Right cardiac atrium (tissue), 5 donors: ENCODE results near the gene MAP2K5. TPM values are rescaled to one million over a fixed set of nuclear protein-coding genes. Genes with fewer than 3 reads are reported as not detected.
A peak's percentile ranks its signal among the peaks of the same experiment; 100 is the strongest.

Experiments used
- ATAC-seq, 2 donors: fragments of 200-7000 bp; cut with Tn5 transposase; one replicate each; pipeline versions ENCODE4 v1.8.0 to v1.9.1; 2020; ENCODE audit warnings: moderate library complexity in 2 of 2, mild to moderate bottlenecking in 1 of 2
- DNase-seq, 3 donors: peaks; one replicate each; pipeline ENCODE4 v3.0.0-alpha.2; 2020
- H3K27ac ChIP-seq: one replicate; pipeline ENCODE4 v1.5.1; 2013; ENCODE audit warnings: mild to moderate bottlenecking, low read length, control low read depth, moderate library complexity
- H3K27me3 ChIP-seq: one replicate; pipeline ENCODE4 v1.6.1; 2013; ENCODE audit not compliant: control insufficient read depth, insufficient read depth
- H3K4me1 ChIP-seq: one replicate; pipeline ENCODE4 v1.6.1; 2013; ENCODE audit warnings: low read length; ENCODE audit not compliant: control insufficient read depth, insufficient read depth
- H3K4me3 ChIP-seq: one replicate; pipeline ENCODE4 v1.5.1; 2013; ENCODE audit warnings: low read length, control low read depth
- H3K9me3 ChIP-seq: one replicate; pipeline ENCODE4 v1.6.1; 2013; ENCODE audit warnings: low read length; ENCODE audit not compliant: control insufficient read depth
- WGBS: extraction: QIAGEN DNeasy Blood & Tissue Kit; methylation state at CpG from one replicate; pipeline ENCODE4 v1.1.7; 2013; 5-methylcytosine and 5-hydroxymethylcytosine counted together
- intact Hi-C, 4 donors: fragments of 100-400 bp; cut with DNase I; formaldehyde crosslinking; loops; one replicate each; pipeline versions ENCODE4 v1.11.0 to v1.14.0; 2022 to 2023
- polyA plus RNA-seq: library from polyadenylated mRNA; stranded (reverse); fragments of 200-250 nt; gene quantifications from one replicate; pipeline ENCODE4 v1.2.3, GENCODE V29; 2013
- total RNA-seq, 4 donors: library from RNA; stranded (reverse); fragmentation: NEBNext Ultra II Directional; extraction: Animal tissue kit (Norgen Biotek cat#: 25700); gene quantifications; one replicate each; pipeline ENCODE4 v1.2.1, GENCODE V29; 2021
- donor health status: healthy with polysubstance abuse.
- donor health status: DM: no; HTN: yes; CAD: no.
- donor health status: DM: no; HTN: no; CAD: no.
- donor health status: DM: no; HTN: yes; CAD: no; lungs with severe emphysema.
- donor health status: DM: yes; HTN: yes; CAD: no.

The MAP2K5 gene
- total and polyA plus RNA-seq, 5 donors: 9.0 to 16.6 (median 14.9) TPM

DNA sequence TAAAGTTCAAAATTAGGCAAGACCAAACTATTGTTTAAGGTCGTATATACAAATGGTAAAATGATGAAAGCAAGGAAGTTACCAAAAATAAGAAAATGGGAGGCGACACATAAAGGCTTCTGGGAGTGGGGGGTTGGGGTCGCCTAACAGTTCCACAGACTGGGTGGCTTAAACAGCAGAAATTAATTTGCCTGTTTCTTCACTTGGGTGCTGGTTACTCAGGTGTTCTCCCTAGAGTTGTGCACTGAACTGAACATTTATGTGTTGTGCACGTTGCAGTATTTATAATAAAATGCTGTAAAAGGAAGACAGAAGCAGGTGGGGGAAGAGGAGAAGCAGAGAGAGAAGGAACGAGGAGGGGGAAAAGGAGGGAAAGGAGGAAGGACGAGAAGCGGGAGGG lies 307.8 kb downstream of the MAP2K5 start:
- Histone ChIP-seq H3K27ac (no peak overlapping the region), H3K4me1 (peaks cover 3% of the 10 kb centered on the region), H3K27me3 (no peaks in the 10 kb centered on the region), H3K4me3 (no peak overlapping the region), H3K9me3 (no peaks in the 10 kb centered on the region)
- ATAC-seq (no peak), DNase-seq (no peak)
- intact Hi-C loops: no loop called here
- WGBS: 66% methylated on average over 7 of the region's 7 CpGs

DNA sequence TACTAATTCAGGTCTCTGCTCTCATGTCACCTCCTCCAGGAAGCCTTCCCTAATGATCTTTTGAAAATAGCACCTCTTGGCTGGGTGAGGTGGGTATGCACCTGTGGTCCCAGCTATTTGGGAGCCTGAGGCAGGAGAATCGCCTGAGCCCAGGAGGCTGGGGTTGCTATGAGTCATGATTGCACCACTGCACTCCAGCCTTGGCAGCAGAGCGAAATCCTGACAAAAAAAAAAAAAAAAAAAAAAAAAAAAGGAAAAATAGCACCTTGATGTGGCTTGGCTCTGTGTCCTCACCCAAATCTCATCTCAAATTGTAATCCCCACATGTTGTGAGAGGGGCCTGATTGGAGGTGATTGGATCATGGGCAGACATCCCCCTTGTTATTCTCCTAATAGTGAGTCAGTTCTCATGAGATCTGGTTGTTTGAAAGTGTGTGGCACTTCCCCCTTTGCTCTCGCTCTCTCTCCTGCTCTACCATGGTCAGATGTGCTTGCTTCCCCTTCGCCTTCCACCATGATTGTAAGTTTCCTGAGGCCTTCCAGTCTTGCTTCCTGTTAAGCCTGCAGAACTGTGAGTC lies 308.6 kb downstream of the MAP2K5 start:
- ATAC-seq (peak in 1 of 2 donors; percentile 51), DNase-seq (no peak)
- H3K27ac ChIP-seq: no peak overlapping the region
- intact Hi-C loops: no loop called here
- H3K9me3 ChIP-seq: no peaks in the 10 kb centered on the region
- no peak overlapping the region for H3K4me3 ChIP-seq
- WGBS: 83% methylated on average over 4 of the region's 4 CpGs
- peaks cover 3% of the 10 kb centered on the region for H3K4me1 ChIP-seq
- H3K27me3 ChIP-seq: no peaks in the 10 kb centered on the region

DNA sequence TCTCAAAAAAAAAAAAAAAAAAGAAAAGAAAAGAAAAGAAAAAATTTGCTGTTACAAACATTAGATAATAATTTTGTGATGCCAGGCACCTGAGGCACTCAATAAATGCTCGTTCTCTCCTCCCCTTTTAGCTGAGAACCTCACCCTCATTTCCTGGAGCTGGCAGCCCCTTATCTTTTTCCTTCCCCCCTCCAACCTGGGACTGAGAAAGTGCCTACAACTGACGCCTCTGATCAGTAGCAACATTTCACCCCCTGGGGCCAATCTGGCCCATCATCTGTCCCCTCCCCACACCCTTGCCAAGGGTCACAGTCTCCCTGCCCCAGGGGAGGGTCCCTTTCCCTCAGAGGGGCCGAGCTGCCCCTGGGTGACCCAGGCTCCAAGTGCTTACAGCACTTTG lies 309.9 kb downstream of the MAP2K5 start:
- no peaks in the 10 kb centered on the region for H3K9me3 ChIP-seq
- H3K4me3 ChIP-seq: no peak overlapping the region
- WGBS: 70% methylated on average over 3 of the region's 3 CpGs
- no peak for ATAC-seq
- no peaks in the 10 kb centered on the region for H3K27me3 ChIP-seq
- intact Hi-C loops: no loop called here
- no peak for DNase-seq
- no peak overlapping the region for H3K27ac ChIP-seq
- H3K4me1 ChIP-seq: peaks cover 3% of the 10 kb centered on the region

DNA sequence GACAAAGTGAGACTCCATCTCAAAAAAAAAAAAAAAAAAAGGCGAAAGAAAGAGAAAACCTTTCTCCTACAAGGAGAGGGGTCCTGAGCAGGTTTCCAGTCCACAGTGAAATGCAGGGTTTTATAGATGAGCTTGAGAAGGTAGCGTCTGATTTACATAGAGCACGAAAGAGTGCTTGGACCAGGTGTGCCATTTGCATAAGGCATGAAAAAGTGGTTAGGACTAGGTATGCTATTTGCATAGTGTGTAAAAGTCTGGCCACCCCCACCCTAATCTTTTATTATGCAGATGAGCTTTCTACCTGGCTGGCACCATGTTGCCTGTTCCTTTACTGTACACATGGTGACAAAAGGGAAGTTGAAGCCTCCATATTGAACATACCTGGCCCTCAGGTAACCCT lies 311.0 kb downstream of the MAP2K5 start:
- Histone ChIP-seq H3K27ac (no peak overlapping the region), H3K4me3 (no peak overlapping the region), H3K27me3 (no peaks in the 10 kb centered on the region), H3K9me3 (no peaks in the 10 kb centered on the region), H3K4me1 (peaks cover 3% of the 10 kb centered on the region)
- DNase-seq (no peak), ATAC-seq (no peak)
- WGBS: 93% methylated on average over 3 of the region's 3 CpGs
- intact Hi-C loops: no loop called here

DNA sequence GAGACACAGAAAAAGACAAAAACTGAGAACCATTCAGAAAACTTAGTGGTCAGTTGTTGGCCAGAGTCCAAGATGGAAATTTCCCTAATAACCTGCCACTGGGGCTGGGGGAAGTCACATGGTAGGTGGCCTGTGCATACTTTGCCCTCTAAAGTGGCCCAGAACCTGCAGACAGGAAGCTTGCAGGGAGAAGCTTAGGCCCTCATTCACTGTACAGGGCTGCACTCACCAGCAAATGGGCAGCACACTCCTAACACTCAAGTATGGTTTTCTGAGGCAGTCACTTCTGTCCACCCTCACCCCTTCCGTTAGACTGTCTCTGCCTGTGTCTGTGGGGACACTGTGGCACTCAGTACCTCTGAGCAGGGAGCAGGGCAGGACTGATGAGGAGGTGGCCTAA lies 311.9 kb downstream of the MAP2K5 start:
- intact Hi-C loops: no loop called here
- Histone ChIP-seq H3K27ac (no peak overlapping the region), H3K4me3 (no peak overlapping the region), H3K9me3 (no peaks in the 10 kb centered on the region), H3K4me1 (peaks cover 3% of the 10 kb centered on the region), H3K27me3 (no peaks in the 10 kb centered on the region)
- DNase-seq (no peak), ATAC-seq (no peak)
- WGBS: 84% methylated on average over 1 of the region's 1 CpG

DNA sequence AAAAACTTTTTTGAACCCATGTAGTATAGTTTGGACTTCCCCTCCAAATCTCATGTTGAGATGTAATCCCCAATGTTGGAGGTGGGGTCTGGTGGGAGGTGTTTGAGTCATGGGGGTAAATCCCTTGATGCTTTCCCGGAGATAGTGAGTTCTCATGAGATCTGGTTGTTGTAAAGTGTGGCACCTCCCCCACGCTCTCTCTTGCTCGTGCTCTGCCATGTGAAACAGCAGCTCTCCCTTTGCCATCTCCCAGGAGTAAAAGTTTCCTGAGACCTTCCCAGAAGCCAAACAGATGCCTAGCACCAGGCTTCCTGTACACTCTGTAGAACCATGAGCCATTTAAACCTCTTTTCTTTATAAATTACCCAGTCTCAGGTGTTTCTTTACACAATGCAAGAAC lies 313.3 kb downstream of the MAP2K5 start:
- Histone ChIP-seq H3K4me1 (peaks cover 3% of the 10 kb centered on the region), H3K27me3 (no peaks in the 10 kb centered on the region), H3K27ac (no peak overlapping the region), H3K4me3 (no peak overlapping the region), H3K9me3 (no peaks in the 10 kb centered on the region)
- ATAC-seq (no peak), DNase-seq (no peak)
- intact Hi-C loops: no loop called here
- WGBS: 66% methylated on average over 3 of the region's 3 CpGs

Other genes with a start within 250 kb of the MAP2K5 start
- 10 to 100 TPM; 10.1 to 11.1 (median 10.3) TPM for gene C15orf61, start 21.6 kb upstream of the MAP2K5 start, total RNA-seq
- gene C15orf61, start 21.6 kb upstream of the MAP2K5 start, polyA plus RNA-seq: 5.9 TPM